HG03175 (cell line): ENCODE data around the gene COL6A1.
"Not testable (repeated sequence)": the region's sequence is repeated elsewhere in the genome, so short reads cannot be mapped to it uniquely, and the experiment has no call there.

ENCODE experiments used
- ATAC-seq: cut with Tn5 transposase; IDR thresholded peaks from one replicate; pipeline ENCODE4 v1.9.1; 2021; ENCODE audit warnings: mild to moderate bottlenecking, moderate library complexity; ENCODE audit not compliant: unreplicated experiment

The COL6A1 gene

DNA sequence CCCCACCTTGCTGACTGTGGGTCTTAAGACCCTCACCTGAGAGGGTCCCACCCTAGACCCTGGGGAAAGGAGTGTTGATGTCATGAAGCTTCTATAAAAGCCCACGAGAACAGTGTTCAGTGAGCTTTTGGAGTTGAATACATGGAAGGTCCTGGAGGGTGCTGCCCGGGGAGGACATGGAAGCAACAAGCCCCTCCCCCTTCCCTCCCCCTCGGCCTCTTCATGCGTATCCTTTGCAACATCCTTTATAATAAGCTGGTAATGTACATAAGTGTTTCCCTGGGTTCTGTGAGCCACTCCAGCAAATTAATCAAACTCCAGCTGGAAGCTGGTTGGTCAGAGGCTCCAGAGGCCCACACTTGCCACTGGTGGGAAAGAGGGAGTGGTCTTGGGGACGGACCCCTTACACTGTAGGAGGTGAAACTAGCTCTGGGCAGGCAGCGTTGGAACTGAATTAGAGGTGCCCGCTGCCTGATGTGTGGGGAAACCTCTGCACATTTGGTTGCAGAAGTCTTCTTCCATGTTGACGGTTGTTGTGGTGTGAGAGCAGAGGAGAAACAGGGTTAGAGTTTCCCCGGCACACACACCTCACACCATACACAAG is 14.7 kb upstream of the COL6A1 start:
- ATAC-seq: no peak

DNA sequence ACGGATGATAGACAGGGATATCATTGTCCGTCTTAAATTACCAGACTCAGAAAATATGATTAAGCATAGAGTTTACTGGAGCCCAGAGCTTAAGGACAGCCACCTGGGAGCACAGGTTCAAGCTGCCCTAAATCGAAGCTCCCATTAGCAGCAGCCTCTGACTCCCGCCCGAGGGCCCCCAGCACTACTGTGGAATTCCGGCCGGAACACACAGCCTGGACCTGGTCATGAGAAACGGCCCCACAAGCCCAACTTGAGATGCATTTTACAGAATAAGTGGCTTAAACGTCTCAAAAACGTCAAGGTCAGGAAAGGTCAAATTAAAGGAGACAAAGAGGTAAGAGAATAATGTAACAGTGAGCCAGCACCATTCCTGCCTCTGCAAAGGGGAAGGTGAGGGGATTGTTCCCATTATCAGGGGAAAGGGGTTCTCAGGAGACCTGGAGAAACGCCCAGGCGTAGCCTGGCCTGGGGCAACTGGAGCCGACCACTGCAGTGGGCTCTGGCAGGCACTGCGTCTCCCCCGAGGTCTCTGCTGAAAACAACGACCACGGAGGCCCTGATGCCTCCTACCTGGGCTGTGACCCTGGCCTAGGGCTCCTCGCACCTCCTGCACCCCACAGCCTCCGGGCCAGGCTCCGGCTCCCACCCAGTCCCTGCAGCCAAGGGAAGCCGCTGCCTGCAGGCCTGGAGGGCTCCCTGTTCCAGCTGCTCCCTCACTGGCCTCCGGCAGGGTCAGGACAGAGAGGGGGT is 11.5 kb upstream of the COL6A1 start:
- ATAC-seq: no peak

DNA sequence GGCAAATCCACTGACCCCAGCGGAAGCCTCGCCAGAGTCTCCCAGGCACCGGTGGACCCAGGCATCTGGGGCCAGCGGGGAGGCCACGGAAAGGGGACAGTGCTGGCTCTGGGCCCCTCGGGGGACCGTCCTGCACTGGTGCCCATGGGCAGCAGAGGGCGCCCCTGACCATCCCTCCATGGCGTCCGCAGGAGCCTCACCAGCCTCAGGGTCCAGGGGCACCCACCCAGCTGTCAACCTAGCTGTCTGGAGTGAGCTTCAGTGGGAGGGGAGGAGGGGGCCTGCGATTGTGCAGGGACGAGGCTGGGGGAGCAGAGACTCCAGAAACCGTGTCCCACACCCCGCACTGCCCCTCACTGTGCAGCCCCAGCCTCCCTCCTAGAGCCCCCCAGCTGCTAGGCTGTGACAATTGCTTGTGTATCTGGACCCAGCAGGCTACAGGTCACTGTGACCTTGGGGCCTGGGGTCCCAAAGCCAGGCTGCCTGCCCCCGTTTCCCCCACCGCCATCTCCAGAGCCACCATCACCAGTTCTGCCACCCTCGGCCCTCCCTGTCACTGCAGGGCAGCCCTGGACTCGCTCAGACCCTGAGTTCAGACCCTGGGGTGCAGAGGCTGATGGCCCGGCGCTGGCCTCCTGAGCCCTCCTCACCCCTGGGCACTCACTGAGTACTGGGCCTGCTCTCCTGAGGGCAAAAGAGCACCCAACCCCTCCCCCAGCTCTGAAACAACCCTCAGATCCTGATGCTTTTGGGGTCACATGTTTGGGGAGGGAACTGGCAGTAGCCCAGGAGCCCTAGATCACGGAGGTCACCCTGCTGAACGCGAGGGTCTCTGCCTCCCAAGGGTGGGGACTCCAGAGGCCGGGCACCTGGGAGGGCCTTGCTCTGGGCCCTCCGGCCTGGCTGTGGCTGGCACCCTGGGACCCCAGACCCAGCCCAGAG is 10.6 kb upstream of the COL6A1 start:
- no peak for ATAC-seq

DNA sequence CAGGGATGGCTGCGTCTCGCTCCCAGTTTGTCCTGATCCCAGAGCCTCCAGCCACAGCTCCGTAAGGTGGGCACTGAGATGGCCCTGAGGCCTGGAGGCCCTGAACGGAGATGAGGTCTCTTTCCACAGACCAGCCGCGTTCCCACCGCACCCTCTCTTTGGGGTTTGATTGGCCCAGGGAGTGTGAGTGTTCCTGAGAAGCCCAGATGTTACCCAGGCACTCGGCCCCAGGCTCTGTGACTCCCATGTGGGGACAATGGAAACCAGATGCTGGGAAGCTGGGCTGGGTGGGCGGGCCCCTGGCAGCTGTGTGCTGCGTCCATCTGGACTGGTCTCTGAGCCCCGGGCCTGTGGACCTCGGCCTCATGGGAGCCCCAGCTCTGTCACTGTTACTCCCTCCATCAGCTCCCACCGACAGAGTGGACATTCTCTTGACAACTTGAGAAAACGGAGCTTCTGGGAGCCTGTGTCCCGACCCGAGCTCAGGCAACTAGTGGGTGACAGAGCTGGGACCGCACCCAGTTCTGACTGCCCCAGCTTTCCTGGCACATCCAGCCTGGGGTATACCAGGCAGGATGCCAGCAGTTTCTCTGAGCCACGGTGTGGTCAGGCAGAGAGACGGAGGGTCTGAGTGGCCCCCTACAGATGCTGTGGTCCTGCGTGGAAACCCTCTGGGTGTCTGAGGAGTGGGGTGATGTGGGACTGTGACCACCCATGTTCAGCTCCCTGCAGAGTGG is 9.8 kb upstream of the COL6A1 start:
- no peak for ATAC-seq

DNA sequence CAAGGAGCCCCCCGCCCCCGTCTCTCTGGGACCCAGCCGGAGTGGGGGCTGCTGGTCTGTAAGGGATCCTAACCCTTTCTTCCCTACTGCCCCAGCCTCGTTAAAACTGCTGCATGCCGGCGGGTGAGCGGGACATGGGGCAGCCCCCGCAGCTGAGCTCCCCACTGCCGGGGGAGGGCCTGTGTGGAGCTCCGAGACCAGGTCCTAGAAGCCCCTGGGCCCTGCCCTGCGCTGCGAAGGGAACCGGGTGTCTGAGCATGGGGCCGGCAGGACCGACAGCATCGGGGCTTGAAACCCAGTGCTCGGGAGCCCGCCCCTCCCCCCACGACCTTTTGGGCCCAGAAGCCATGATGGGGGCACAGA is 9.2 kb upstream of the COL6A1 start:
- no peak for ATAC-seq

DNA sequence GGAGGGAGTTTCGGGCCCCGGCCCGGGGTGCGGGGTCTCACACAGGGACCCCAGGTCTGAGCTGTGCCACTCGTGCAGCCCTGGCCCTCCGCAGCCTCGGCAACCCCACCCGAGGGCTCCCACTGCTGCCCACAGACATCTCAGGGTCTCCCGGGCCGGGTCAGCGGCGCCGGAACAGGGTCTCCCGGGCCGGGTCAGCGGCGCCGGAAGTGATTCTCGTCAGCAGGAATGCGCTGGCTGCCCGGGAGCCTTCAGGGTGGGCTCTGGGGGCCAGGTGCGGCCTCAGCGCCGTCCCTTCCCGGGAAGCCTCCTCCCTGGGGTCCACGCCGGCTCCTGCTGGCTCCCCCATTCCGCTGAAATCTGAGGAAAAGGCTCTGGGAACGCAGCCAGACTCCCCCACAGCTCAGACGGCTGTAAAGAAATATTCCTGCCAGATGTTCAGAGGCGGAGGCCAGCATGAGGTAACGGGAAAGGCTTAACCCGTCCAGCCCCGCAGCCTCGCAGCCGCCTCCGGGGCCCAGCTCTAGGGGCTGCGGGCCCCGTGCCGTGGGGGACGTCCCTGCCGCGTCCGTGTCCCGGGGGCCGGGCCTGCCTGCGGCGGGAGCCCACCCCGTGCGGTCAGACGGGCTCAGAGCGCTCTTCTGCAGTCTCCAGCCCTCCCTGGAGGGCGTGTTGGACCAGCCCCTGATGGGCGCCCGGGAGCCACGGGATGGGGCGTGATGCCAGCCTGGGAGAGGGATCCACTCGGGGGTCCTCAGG is 8.7 kb upstream of the COL6A1 start:
- no peak for ATAC-seq

DNA sequence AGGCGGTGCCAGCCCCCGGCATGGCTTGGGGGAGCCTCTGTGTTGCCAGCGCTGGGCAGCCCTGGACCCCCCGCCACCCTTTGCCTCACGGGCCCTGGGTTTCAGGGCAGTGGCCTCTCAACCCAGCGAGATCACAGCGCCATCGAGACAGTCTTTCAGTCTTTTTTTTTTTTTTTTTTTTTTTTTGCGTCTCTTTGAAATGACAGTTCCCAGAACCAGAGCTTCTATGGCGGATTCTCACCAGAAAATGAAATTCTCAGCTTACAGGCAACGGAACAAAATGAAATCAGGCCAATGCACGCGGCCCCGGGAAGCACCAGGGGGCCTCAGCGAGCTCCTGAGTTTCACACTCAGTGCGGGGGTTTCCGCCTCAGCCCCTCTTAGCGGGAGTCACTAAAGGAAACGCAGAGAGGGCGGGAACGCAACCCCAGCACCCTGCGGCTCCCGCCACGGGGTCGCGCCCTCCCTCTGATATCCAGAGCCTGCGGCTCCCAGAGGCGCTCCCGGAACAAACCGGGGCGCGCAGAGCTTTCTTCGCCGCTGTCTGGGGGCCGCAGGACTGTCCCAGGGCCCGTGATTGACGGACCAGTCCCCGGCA is 8.0 kb upstream of the COL6A1 start:
- ATAC-seq: no peak

DNA sequence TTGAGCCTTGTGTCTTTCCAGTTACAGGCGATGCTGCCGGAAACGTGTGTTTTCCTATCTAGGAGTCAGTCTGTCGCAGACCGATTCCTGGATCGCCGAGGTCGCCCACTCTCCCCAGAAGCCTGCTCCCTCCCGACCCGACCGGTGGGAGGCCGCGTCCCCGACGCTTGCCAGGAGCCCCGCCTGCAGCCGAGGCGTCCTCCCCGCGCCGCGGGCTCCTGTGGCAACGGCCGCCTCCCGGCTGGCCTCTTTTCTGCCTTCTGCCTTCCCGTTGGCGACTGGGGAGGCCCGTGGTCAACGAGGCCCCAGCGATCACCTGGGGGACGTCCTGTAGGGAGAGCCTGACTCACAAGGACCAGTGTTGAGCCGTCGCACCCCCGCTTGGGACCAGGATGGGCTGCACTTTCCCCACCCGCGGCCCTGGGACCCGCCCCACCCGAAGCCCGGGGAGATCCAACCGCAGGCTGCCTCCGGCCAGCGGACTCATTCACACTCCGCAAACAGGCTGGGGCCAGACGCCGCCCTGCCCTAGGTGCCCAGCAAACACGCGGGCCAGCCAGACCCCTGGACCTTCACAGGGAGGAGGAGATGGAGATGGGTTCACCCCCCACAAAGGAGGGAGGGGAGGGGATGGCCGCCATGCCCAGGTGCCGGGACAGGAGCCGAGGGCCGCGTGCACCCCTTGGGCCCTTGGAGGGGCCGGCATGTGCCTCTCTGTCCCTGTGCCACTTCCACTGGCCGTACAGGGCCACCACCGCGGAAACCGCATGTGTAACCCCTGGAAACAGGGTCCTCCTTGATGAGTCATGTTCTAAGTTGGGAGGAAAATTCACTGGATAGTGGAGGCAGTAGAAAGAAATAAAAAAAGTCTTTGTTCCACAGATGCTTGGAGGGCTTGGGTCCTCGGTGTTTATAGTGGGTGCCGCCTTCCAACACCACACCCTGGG is 7.2 kb upstream of the COL6A1 start:
- ATAC-seq: no peak

DNA sequence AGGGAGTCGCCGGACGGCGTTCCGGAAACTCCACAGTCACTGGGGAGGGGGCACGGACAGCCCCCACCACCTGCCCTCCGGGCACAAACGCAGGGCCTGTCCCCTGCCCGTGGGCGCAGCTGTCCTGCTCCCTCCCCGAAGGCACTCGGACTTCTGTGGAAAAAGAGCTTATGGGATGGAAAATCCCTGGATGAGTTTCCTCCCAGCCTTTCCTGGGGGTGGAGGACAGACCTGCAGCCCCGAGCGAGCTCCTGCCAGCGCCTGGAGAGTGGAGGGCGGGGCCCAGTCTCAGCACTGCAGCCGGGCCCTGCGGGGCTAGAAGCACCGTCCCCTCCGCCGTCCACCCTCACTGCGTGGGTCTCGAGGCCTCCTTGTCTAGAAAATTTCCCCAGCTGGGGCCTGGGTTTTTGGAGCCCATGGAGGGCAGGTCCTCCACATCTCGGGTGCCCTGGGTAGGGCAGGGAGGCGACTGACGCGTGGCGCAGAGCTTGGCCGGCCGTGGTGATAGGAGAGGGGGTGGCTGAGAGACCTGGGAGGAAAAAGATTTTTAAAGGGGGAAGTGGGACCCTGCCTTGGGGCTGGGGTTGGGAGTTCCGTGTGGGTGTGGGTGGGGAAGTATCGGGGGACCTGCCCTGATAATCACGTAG is 6.4 kb upstream of the COL6A1 start:
- no peak for ATAC-seq

DNA sequence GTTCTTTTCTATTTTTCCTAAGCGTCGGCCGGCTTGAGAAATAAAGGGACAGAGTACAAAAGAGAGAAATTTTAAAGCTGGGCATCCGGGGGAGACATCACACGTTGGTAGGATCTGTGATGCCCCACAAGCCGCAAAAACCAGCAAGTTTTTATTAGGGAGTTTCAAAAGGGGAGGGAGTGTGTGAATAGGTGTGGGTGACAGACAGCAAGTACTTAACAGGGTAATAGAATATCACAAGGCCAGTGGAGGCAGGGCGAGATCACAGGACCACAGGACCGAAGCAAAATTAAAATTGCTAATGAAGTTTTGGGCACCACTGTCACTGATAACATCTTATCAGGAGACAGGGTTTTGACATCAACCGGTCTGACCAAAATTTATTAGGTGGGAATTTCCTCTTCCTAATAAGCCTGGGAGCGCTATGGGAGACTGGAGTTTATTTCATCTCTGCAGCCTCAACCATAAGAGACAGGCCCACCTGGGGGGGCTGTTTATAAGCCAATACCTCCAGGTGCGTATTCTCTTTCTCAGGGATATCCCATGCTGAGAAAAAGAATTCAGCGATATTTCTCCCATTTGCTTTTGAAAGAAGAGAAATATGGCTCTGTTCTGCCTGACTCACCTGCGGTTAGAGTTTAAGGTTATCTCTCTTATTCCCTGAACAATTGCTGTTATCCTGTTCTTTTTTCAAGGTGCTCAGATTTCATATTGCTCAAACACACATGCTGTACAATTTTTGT is 5.7 kb upstream of the COL6A1 start:
- ATAC-seq: not testable (repeated sequence)

DNA sequence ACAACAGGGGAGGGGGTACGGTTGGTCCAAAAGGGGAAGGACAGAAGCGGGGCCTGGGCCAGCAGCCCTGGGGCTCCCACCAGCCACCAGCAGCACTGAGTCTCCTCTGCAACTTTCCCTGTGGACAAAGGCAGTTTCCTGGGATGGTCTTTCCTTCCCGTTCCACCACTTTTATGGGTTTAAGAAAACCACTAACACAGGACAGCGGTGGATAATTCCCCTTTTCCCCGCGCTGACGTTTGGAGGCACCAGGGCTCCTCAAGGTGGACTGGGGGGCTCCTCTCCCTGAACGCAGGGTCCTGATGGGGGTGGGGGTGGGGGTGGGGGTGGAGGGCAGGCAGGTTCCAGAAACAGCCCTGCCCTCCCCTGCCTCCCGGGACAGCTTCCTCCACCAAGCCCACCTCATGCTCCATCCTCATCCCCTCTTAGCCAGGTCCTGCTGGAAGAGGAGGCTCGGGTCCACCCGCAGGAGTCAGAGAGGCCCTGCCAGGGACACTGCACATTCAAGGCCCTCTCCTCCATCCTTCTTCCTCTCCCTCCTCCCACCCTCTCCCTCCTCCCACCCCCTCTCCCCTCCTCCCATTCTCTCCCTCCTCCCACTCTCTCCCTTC is 4.8 kb upstream of the COL6A1 start:
- no peak for ATAC-seq

DNA sequence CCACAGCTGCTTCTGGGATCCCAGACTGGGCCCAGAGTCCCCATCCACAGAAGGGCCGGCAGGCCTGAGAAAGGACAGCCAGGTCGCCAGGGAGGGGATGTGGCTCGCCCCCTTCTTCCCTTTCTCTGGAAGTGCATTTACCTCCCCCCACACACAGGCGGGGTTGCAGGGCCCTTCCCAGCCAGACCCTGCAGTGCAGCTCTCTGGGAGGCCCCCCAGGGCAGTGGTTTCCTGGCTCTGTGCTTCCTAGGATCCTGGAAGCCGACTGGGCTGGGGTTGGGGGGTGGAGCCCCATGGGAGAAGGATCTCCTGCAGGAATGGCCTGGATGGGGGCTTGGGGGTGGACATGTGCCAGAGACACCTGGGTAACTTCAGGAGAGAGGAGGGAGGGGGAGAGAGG is 4.2 kb upstream of the COL6A1 start:
- ATAC-seq: no peak

DNA sequence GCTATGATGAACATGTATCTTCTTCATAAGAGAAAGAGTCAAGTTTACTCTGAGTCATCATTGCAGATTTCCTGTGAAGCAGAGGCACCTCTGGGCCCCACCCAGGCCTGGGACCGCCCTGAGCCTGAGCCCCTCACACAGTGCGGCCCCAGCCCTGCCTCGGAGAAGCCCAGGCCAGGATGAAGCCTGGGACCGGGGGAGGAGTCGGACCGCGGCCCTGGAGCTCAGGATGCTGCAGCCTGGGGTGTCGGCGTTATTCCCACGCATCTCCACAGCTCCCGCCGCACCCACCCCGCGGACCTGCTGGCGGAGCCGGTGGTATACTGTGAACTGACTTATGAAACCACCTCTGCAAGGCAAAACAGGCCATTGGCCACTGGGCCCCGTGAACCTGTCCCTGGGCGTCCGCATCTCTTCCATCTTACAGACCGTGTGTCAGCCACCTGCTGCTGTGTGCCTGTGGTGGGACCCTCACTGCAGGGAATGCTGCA is 2.4 kb upstream of the COL6A1 start:
- ATAC-seq: no peak

DNA sequence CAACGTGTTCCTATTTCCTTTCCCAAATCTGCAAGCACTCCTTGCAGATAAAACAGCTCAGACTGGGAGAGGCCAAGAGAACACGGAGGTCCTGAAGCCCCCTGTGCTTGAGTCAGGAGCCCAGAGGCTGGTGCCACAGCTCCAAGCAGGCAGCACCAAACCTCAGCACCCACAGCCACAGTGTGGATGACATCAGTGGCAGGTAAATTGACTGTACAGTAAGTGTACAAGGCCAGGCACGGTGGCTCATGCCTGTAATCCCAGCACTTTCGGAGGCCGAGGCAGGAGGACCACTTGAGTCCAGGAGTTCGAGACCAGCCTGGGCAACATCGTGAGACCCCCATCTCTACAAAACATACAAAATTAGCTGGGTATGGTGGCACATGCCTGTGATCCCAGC is 1.9 kb upstream of the COL6A1 start:
- no peak for ATAC-seq

DNA sequence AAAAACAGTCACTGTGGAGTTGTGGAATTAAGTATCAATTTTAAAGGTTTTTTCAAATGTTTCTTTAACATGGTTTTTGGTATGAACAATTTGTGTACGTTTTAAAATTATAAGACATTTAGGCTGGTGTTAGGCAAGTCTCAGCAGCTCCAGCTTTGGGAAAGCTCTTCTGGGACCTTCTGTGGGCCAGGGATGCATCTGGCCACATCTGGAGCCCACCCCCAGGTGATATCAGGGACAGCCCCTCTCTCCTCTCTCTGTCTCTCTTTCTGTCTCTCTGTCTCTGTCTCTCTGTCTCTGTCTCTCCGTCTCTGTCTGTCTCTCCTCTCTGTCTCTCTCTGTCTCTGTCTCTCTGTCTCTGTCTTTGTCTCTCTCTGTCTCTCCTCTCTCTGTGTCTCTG is 1.3 kb upstream of the COL6A1 start:
- no peak for ATAC-seq

DNA sequence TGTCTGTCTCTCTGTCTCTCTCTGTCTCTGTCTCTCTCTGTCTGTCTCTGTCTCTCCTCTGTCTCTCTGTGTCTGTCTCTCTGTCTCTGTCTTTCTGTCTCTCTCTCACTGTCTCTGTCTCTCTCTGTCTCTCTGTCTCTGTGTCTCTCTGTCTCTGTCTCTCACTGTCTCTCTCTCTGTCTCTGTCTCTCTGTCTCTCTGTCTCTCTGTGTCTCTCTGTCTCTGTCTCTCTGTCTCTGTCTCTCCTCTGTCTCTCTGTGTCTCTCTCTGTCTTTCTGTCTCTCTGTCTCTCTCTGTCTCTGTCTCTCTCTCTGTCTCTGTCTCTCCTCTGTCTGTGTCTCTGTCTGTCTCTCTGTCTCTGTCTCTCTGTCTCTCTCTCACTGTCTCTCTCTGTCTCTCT is 873 bp upstream of the COL6A1 start:
- no peak for ATAC-seq

DNA sequence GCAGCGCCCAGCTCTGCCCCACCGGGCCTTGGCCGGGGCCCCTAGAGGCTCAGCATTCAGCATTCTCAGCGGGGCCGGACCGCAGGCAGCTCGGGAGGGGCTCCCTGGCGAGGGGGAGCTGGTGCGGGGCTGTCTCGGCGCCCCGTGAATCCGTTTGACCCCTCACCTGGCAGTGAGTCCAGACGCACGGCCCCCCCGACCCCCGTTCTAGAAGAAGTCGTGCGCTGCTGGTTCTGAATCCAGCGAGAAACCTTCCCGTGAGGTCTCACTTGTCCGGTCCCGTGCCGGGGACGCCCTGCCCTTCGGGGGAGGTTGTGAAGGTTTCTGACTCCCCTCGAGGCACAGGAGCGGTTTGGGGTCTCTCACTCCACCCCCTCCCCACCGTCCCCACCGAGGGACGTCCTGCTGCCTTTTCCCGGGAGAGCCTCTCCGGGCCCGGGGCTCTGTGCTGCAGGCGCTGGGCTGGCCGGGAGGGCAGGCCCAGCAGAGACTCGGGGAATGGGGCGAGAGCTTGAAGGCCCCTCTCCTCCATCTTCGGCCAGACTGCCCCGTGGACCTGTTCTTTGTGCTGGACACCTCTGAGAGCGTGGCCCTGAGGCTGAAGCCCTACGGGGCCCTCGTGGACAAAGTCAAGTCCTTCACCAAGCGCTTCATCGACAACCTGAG is 655 bp downstream of the COL6A1 start:
- no peak for ATAC-seq
